ENCODE data around the gene NAGS. TPM values are rescaled to one million over a fixed set of nuclear protein-coding genes. Genes with fewer than 3 reads are reported as not detected.

The NAGS gene
- total and polyA plus RNA-seq, 2 donors (not counting 1 experiment from before 2014, with no cell fraction given), result 0.66 to 2.2 TPM

DNA sequence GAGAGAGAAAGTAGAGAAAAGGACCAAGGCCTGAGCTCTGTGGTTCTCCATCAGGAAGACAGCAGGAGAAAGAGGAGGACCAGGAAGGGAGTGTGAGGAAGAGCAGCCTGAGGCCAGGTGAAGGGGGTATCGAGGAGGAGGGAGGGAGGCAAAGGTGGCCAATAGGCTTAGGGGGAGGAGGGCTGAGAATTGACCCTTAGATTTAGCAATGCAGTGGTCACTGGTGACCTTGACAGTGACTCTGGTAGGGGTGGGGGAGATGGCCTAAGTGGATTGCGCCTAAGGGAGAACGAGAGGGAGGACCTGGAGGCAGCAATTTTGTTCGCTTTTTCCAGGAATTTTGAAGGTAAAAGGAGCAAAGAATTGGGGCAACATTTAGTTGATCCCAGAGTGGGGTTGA, 5.4 kb upstream of the NAGS start:
- Mint-ChIP-seq H3K27ac (no peak overlapping the region), H3K4me1 (peaks cover 4% of the 10 kb centered on the region), H3K4me3 (no peak overlapping the region), H3K9me3 (ENCODE audit: insufficient read depth) (no peaks in the 10 kb centered on the region), H3K27me3 (peaks cover 27% of the 10 kb centered on the region)
- Histone ChIP-seq H3K9me3 (ENCODE audit: control extremely low read depth in 1 of 3, control insufficient read depth in 2 of 3, insufficient read depth in 1 of 3, low read length in 2 of 3) (peaks cover 0 to 9% (median 0%) of the 10 kb centered on the region in 3 donors), H3K27me3 (replicated peaks in 1 of 4; ENCODE audit: control extremely low read depth in 1 of 4, control insufficient read depth in 3 of 4, insufficient read depth in 4 of 4, low read length in 3 of 4) (peaks cover 0 to 24% (median 8%) of the 10 kb centered on the region in 4 experiments), H3K36me3 (replicated peaks in 1 of 2; ENCODE audit: control extremely low read depth in 1 of 2, control insufficient read depth in 1 of 2, extremely low read depth in 1 of 2, insufficient read depth in 2 of 2, low read length in 1 of 2) (no peaks in the 10 kb centered on the region), H4K20me1 (ENCODE audit: control insufficient read depth, insufficient read depth, low read length, poor library complexity, severe bottlenecking) (no peaks in the 10 kb centered on the region), H3K79me2 (ENCODE audit: control insufficient read depth, insufficient read depth, low read length) (no peaks in the 10 kb centered on the region), H3K4me2 (replicated peaks; ENCODE audit: low read depth, low read length, poor library complexity, severe bottlenecking) (no peak overlapping the region), H3K4me3 (ENCODE audit: control extremely low read depth in 1 of 5, extremely low read depth in 1 of 5, insufficient read depth in 1 of 5, low read depth in 2 of 5, low read length in 4 of 5) (no peak overlapping the region), H3K27ac (ENCODE audit: low read length in 2 of 2) (no peak overlapping the region), H3K4me1 (ENCODE audit: control insufficient read depth in 2 of 2, insufficient read depth in 2 of 2, low read length in 2 of 2) (peaks cover 8 to 9% of the 10 kb centered on the region in 2 donors), H3K9ac (ENCODE audit: low read length) (no peak overlapping the region), H2AFZ (ENCODE audit: insufficient read depth, low read depth, low read length, poor library complexity, severe bottlenecking) (no peak overlapping the region)
- ATAC-seq (ENCODE audit: low read depth) (no peak), DNase-seq (no peak)
- 84% methylated on average over 4 of the region's 4 CpGs for WGBS (ENCODE audit: insufficient coverage)
- ChIA-PET CTCF (no interaction called here), POLR2A (no interaction called here)
- TF ChIP-seq, protein P1, sequence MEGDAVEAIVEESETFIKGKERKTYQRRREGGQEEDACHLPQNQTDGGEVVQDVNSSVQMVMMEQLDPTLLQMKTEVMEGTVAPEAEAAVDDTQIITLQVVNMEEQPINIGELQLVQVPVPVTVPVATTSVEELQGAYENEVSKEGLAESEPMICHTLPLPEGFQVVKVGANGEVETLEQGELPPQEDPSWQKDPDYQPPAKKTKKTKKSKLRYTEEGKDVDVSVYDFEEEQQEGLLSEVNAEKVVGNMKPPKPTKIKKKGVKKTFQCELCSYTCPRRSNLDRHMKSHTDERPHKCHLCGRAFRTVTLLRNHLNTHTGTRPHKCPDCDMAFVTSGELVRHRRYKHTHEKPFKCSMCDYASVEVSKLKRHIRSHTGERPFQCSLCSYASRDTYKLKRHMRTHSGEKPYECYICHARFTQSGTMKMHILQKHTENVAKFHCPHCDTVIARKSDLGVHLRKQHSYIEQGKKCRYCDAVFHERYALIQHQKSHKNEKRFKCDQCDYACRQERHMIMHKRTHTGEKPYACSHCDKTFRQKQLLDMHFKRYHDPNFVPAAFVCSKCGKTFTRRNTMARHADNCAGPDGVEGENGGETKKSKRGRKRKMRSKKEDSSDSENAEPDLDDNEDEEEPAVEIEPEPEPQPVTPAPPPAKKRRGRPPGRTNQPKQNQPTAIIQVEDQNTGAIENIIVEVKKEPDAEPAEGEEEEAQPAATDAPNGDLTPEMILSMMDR (IDR thresholded peaks at IDR 0.05), result no peak
- TF ChIP-seq EZH2 (IDR thresholded peaks at IDR 0.05; ENCODE audit: borderline replicate concordance, insufficient read depth, low read depth, low read length, poor library complexity, severe bottlenecking), result no peak
- intact Hi-C loops (cut with micrococcal nuclease), result no loop called here

DNA sequence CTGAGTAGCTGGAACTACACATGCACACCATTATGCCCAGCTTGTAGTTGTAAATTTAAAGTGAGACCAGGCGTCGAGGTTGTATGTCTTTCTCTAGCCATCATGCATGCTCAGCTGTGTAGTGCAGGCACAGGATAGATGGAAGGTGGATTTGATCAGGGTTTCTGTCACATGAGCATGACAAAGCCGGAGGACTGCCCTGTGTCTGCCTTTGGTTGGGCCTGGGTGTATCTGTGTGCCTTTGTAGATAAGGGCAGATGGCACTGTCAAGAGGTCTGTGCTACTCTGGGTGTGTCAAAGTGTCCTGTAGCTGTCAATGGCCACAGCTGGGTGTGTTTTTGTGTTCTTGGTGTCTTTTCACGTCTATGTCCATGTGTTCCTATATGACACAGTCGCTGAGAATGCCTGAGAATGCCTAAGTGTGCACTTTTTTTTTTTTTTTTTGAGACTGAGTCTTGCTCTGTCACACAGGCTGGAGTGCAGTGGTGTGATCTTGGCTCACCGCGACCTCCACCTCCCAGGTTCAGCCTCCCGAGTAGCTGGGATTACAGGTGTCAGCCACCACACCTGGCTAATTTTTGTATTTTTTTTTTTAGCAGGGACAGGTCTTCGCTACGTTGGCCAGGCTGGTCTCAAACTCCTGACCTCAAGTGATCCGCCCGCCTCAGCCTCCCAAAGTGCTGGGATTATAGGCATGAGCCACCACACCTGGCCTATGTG, 4.1 kb upstream of the NAGS start:
- Histone ChIP-seq H3K9ac (ENCODE audit: low read length) (no peak overlapping the region), H4K20me1 (ENCODE audit: control insufficient read depth, insufficient read depth, low read length, poor library complexity, severe bottlenecking) (no peaks in the 10 kb centered on the region), H3K27ac (ENCODE audit: low read length in 2 of 2) (no peak overlapping the region), H3K27me3 (replicated peaks in 1 of 4; ENCODE audit: control extremely low read depth in 1 of 4, control insufficient read depth in 3 of 4, insufficient read depth in 4 of 4, low read length in 3 of 4) (peaks cover 0 to 23% (median 7%) of the 10 kb centered on the region in 4 experiments), H3K4me3 (ENCODE audit: control extremely low read depth in 1 of 5, extremely low read depth in 1 of 5, insufficient read depth in 1 of 5, low read depth in 2 of 5, low read length in 4 of 5) (no peak overlapping the region), H3K4me2 (replicated peaks; ENCODE audit: low read depth, low read length, poor library complexity, severe bottlenecking) (no peak overlapping the region), H3K4me1 (ENCODE audit: control insufficient read depth in 2 of 2, insufficient read depth in 2 of 2, low read length in 2 of 2) (peaks cover 10 to 12% of the 10 kb centered on the region in 2 donors), H3K36me3 (replicated peaks in 1 of 2; ENCODE audit: control extremely low read depth in 1 of 2, control insufficient read depth in 1 of 2, extremely low read depth in 1 of 2, insufficient read depth in 2 of 2, low read length in 1 of 2) (no peaks in the 10 kb centered on the region), H3K9me3 (ENCODE audit: control extremely low read depth in 1 of 3, control insufficient read depth in 2 of 3, insufficient read depth in 1 of 3, low read length in 2 of 3) (peaks cover 0 to 5% (median 0%) of the 10 kb centered on the region in 3 donors), H3K79me2 (ENCODE audit: control insufficient read depth, insufficient read depth, low read length) (no peaks in the 10 kb centered on the region), H2AFZ (ENCODE audit: insufficient read depth, low read depth, low read length, poor library complexity, severe bottlenecking) (no peak overlapping the region)
- no peak for ATAC-seq (ENCODE audit: low read depth)
- WGBS (ENCODE audit: insufficient coverage), result 91% methylated on average over 12 of the region's 12 CpGs
- ChIA-PET CTCF (interaction anchor here (0.7 kb wide), 1 partner anchor 863 kb away, joined by 3 read pairs; no protein-coding TSS in a partner anchor), POLR2A (no interaction called here)
- DNase-seq, result no peak
- no peak overlapping the region for H3K27ac Mint-ChIP-seq
- intact Hi-C loops (cut with micrococcal nuclease), result no loop called here
- H3K4me1 Mint-ChIP-seq, result peaks cover 8% of the 10 kb centered on the region
- TF ChIP-seq, protein P1 (IDR thresholded peaks at IDR 0.05), result no peak
- TF ChIP-seq EZH2 (IDR thresholded peaks at IDR 0.05; ENCODE audit: borderline replicate concordance, insufficient read depth, low read depth, low read length, poor library complexity, severe bottlenecking), result no peak
- H3K9me3 Mint-ChIP-seq (ENCODE audit: insufficient read depth), result no peaks in the 10 kb centered on the region
- peaks cover 23% of the 10 kb centered on the region for H3K27me3 Mint-ChIP-seq
- H3K4me3 Mint-ChIP-seq, result no peak overlapping the region

Data from B cell (primary cell).